Astrocyte of the cerebellum (primary cell): ENCODE measurements around the gene CCDC120.

ENCODE experiments used
- DNase-seq: peaks from one replicate; pipeline ENCODE4 v3.0.0-alpha.2; 2011; ENCODE audit warnings: low read depth
- H3K4me3 ChIP-seq: 2 replicates; pipeline ENCODE4 v1.5.1; 2011; ENCODE audit warnings: mild to moderate bottlenecking, low read depth, low read length, moderate library complexity
- CTCF ChIP-seq: IDR thresholded peaks from 2 replicates; pipeline ENCODE4 v1.5.1; 2012; ENCODE audit warnings: low read length, low read depth, moderate library complexity, mild to moderate bottlenecking; ENCODE audit errors: missing control alignments
- in situ Hi-C: cut with HindIII; loops from 2 replicates; pipeline ENCODE4 v1.10.0; 2017; ENCODE audit warnings: low sequenced_read_pairs

CCDC120 gene

GRCh38 chrX:49043987-49044281 lies 14.9 kb upstream of the CCDC120 start:
- no peak for DNase-seq
- in situ Hi-C loops, result no loop called here
- TF ChIP-seq CTCF, result no peak
- H3K4me3 ChIP-seq, result no peak overlapping the region

DNA sequence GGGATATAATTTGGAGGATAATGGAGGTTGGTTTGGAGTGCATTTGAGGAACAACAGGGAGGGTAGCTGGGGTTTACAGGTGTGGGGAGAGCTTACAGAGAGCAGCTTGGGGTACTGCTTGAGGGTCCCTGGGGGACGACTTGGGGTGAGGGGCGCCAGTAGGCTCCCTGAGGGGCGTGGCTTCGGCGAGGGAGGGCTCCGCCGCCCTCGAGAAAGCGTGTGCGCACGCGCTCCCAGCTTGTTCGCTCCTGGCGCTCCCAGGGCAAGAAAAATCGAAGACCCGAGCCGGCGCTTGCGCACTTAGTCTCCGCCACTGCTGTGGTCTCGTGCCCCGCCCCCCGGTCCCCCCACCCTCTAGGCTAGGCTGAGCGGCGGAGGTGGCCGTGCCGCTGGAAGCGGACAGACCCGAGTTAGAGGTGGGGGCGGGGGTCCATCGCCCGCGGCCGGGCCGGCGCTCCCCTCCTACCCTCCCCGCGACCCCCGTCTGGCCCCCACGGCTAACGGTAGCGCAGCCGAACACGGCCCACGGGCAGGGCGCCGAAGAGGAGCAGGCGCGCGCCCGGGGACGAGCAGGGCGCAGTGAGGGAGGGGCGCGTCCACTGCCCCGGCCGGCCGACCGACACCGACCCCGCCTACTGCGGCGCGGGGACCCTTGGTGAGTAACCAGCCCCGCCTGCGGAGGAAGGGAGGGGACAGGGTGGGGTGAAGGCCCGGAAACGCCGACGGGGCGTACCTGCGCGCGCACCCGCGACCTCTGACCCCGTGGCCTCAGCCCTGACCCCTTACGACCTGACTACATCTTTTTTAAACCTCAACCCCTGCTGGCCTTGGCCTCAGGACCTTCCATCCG lies 5.4 kb upstream of the CCDC120 start:
- in situ Hi-C loops, result no loop called here
- H3K4me3 ChIP-seq, result peak overlapping the region; percentile 53
- no peak for TF ChIP-seq CTCF
- DNase-seq, result peak; percentile 18

GRCh38 chrX:49054073-49054762 lies 4.6 kb upstream of the CCDC120 start:
- in situ Hi-C loops, result no loop called here
- TF ChIP-seq CTCF, result no peak
- H3K4me3 ChIP-seq, result peak overlapping the region; percentile 53
- no peak for DNase-seq

- no peak overlapping the region for H3K4me3 ChIP-seq
- TF ChIP-seq CTCF, result no peak
- in situ Hi-C loops, result no loop called here
- no peak for DNase-seq
Measured at GRCh38 chrX:49059201-49059600, 402 bp downstream of the CCDC120 start.

- no peak for TF ChIP-seq CTCF
- in situ Hi-C loops, result no loop called here
- H3K4me3 ChIP-seq, result no peak overlapping the region
- no peak for DNase-seq
Measured at GRCh38 chrX:49059681-49060085, 884 bp downstream of the CCDC120 start.

GRCh38 chrX:49060914-49061313 lies 2.1 kb downstream of the CCDC120 start:
- no peak overlapping the region for H3K4me3 ChIP-seq
- in situ Hi-C loops, result no loop called here
- no peak for DNase-seq
- TF ChIP-seq CTCF, result no peak
